Effector memory CD4-positive, alpha-beta T cell (primary cell): ENCODE measurements around the gene TMEM30A.

Experiments
- DNase-seq, 3 donors: peaks; one replicate each; pipeline ENCODE4 v3.0.0-alpha.2; 2020
- H3K27ac ChIP-seq: 2 replicates; pipeline ENCODE4 v1.7.0; 2013; ENCODE audit warnings: mild to moderate bottlenecking, low read length, moderate library complexity; ENCODE audit not compliant: insufficient read depth, poor library complexity, severe bottlenecking
- H3K27me3 ChIP-seq: replicated peaks from 2 replicates; pipeline ENCODE4 v1.7.0; 2013; ENCODE audit warnings: mild to moderate bottlenecking, low read length; ENCODE audit not compliant: insufficient read depth, control insufficient read depth, poor library complexity, severe bottlenecking
- H3K36me3 ChIP-seq: 2 replicates; pipeline ENCODE4 v1.7.0; 2013; ENCODE audit warnings: mild to moderate bottlenecking, low read length, moderate library complexity; ENCODE audit not compliant: control insufficient read depth, insufficient read depth
- H3K4me1 ChIP-seq: 2 replicates; pipeline ENCODE4 v1.7.0; 2013; ENCODE audit warnings: low read length, mild to moderate bottlenecking; ENCODE audit not compliant: control insufficient read depth, insufficient read depth, poor library complexity, severe bottlenecking
- H3K4me3 ChIP-seq: 2 replicates; pipeline ENCODE4 v1.7.0; 2013; ENCODE audit warnings: low read length, low read depth, mild to moderate bottlenecking; ENCODE audit not compliant: insufficient read depth, poor library complexity, severe bottlenecking
- H3K9me3 ChIP-seq: 2 replicates; pipeline ENCODE4 v1.7.0; 2013; ENCODE audit warnings: mild to moderate bottlenecking, low read length, moderate library complexity; ENCODE audit not compliant: control insufficient read depth

Gene TMEM30A

GRCh38 chr6:75203721-75204120, 80.9 kb downstream of the TMEM30A start:
- no peak for DNase-seq
- Histone ChIP-seq H3K4me1 (peaks cover 41% of the 10 kb centered on the region), H3K27ac (no peak overlapping the region), H3K9me3 (no peaks in the 10 kb centered on the region), H3K27me3 (peaks cover 56% of the 10 kb centered on the region), H3K36me3 (no peaks in the 10 kb centered on the region), H3K4me3 (no peak overlapping the region)
